ENCODE measurements around the gene KLHDC3. TPM values are rescaled to one million over a fixed set of nuclear protein-coding genes. Genes with fewer than 3 reads are reported as not detected.

The KLHDC3 gene
- total RNA-seq, 1 donor from 2014 or later = 104 TPM

DNA sequence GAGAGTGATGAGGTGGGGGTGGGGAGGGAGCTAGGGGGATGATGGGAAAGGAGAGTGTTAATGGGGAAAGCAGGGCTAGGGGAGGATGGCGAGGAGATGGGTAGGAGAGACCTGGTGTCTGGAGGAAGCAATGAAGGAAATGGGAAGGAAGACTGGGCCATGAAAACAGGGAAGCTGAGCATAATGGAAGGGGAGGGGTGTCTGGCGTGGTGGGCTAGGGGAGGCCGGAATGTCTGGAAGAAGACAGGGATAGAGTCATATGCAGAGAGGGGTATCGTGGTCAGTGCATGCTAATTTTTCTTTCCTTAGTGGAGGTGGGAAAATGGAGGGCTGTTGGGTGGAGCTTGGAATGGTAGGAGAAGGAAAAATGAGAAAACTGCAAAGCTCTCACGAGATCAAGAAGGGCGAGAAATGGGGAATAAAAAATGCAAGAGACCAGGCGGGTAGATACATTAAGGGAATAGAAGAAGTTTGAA lies 423 bp downstream of the KLHDC3 start:
- H3K4me1 Mint-ChIP-seq (ENCODE audit: unreplicated experiment) = peaks cover 26% of the 10 kb centered on the region
- peak overlapping the region; percentile 98 for H3K4me3 Mint-ChIP-seq
- TF ChIP-seq, protein P1, sequence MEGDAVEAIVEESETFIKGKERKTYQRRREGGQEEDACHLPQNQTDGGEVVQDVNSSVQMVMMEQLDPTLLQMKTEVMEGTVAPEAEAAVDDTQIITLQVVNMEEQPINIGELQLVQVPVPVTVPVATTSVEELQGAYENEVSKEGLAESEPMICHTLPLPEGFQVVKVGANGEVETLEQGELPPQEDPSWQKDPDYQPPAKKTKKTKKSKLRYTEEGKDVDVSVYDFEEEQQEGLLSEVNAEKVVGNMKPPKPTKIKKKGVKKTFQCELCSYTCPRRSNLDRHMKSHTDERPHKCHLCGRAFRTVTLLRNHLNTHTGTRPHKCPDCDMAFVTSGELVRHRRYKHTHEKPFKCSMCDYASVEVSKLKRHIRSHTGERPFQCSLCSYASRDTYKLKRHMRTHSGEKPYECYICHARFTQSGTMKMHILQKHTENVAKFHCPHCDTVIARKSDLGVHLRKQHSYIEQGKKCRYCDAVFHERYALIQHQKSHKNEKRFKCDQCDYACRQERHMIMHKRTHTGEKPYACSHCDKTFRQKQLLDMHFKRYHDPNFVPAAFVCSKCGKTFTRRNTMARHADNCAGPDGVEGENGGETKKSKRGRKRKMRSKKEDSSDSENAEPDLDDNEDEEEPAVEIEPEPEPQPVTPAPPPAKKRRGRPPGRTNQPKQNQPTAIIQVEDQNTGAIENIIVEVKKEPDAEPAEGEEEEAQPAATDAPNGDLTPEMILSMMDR (conservative IDR thresholded peaks at IDR 0.05) = no peak
- H3K27me3 Mint-ChIP-seq = no peaks in the 10 kb centered on the region
- H3K36me3 Mint-ChIP-seq = peaks cover 11% of the 10 kb centered on the region
- H3K9me3 Mint-ChIP-seq = no peaks in the 10 kb centered on the region
- peak overlapping the region; percentile 92 for H3K27ac Mint-ChIP-seq
- no peak for DNase-seq (ENCODE audit: extremely low spot score, unreplicated experiment)

DNA sequence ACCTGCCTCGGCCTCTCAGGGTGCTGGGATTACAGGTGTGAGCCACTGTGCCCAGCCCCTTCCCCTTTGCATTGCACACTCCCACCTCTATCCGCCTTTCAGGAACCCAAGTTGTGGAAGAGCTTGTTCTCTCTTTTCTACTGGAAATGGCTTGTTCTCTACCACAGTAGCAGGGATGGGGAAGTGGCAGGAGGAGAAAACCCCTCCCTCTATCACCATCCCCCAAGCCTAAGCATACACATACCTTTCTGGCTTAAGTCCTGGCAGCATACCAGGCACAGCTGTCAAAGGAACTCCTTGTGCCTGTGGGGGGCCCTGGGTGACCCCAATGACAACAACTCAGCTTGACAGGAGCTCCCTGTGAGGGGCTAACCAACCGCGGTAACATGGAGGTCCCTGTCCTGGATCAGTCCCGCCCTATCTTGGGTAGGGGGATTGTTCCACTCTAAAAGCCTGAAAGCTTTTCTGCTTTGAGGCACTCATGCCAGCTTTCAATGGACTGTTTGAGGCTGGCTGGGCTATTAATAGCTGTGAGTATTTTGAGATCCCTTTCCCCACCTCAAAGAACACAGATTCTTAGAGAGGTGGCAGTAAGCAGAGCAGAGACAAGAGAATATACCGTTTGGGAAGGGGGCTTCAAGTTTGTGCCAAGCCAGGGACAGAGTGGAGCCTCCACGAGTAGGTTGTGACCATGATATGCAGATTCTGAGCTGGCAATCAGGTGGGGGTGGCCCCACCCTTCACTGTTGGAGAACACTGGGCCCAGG lies 2.3 kb downstream of the KLHDC3 start:
- Mint-ChIP-seq H3K9me3 (no peaks in the 10 kb centered on the region), H3K36me3 (peaks cover 16% of the 10 kb centered on the region), H3K27ac (peak overlapping the region; percentile 36), H3K27me3 (no peaks in the 10 kb centered on the region), H3K4me3 (peak overlapping the region; percentile 76), H3K4me1 (ENCODE audit: unreplicated experiment) (peaks cover 30% of the 10 kb centered on the region)
- no peak for DNase-seq (ENCODE audit: extremely low spot score, unreplicated experiment)
- TF ChIP-seq, protein P1 (conservative IDR thresholded peaks at IDR 0.05) = no peak

DNA sequence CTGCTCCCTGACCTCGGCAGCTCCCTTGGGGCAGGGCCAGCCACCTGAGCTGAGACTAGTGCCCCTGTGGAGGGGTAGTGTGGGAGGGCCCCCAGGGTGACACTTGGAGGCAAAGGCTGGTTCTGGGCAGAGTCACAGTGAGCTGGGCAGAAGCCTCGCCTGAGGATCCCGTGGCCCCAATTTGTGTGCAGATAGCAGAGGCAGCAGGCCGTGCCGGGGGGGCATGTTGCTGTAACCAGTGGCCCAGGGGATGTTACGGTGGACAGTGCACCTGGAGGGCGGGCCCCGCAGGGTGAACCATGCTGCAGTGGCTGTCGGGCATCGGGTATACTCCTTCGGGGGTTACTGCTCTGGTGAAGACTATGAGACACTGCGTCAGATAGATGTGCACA lies 2.9 kb downstream of the KLHDC3 start:
- no peak for DNase-seq (ENCODE audit: extremely low spot score, unreplicated experiment)
- Mint-ChIP-seq H3K9me3 (no peaks in the 10 kb centered on the region), H3K4me1 (ENCODE audit: unreplicated experiment) (peaks cover 30% of the 10 kb centered on the region), H3K4me3 (no peak overlapping the region), H3K27ac (no peak overlapping the region), H3K27me3 (no peaks in the 10 kb centered on the region), H3K36me3 (peaks cover 16% of the 10 kb centered on the region)
- TF ChIP-seq, protein P1 (conservative IDR thresholded peaks at IDR 0.05) = no peak

DNA sequence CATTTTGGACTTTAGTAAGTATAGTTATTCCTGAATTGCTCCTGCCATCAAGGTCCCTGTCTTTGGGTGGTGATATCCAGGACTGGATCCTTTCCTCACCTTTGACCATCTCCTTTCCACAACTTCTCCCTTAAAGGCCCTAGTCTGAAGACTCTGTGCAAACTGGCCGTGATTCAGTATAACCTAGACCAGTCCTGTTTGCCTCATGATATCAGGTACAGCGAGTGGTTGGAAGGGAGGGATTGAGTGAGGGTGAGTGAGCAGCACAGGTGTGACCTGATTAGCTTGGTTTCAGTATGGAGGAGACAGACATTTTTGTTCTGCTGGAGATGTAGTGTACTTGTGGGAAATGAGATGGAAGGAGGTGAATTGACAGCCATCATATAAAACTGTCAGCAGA lies 5.1 kb downstream of the KLHDC3 start:
- Mint-ChIP-seq H3K9me3 (no peaks in the 10 kb centered on the region), H3K27ac (no peak overlapping the region), H3K27me3 (no peaks in the 10 kb centered on the region), H3K36me3 (peaks cover 15% of the 10 kb centered on the region), H3K4me1 (ENCODE audit: unreplicated experiment) (peaks cover 20% of the 10 kb centered on the region), H3K4me3 (peak overlapping the region; percentile 63)
- TF ChIP-seq, protein P1 (conservative IDR thresholded peaks at IDR 0.05) = no peak
- DNase-seq (ENCODE audit: extremely low spot score, unreplicated experiment) = no peak

DNA sequence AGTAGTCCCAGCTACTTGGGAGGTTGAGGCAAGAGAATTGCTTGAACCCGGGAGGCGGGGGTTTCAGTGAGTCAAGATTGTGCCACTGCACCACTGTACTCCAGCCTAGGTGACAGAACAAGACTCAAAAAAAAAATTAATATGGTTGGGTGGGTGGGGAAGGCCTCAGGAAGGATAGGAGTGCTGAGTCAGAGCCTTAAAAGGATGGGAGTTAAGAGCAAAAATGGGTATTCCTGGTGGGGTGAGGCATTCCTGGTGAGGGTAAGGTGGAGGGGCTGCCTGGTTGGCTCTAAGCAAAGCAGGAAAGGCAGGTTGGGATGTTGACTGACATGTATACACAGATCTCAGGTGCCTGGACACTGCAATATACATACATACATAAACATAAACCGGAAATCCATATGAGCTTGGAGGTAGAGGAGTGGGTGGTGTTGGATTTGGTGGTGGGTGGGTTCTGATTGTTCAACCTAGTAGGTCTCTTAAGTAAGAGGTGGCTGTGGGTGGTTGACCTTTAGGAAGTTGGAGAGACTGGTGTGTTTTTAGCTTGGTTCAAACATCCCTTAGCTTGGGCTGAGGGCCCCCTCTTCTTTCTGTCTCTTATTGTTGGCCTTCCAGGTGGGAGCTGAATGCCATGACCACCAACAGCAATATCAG lies 6.1 kb downstream of the KLHDC3 start:
- Mint-ChIP-seq H3K27me3 (no peaks in the 10 kb centered on the region), H3K9me3 (no peaks in the 10 kb centered on the region), H3K4me1 (ENCODE audit: unreplicated experiment) (peaks cover 15% of the 10 kb centered on the region), H3K4me3 (peak overlapping the region; percentile 81), H3K36me3 (peaks cover 23% of the 10 kb centered on the region), H3K27ac (peak overlapping the region; percentile 80)
- TF ChIP-seq, protein P1 (conservative IDR thresholded peaks at IDR 0.05) = no peak
- DNase-seq (ENCODE audit: extremely low spot score, unreplicated experiment) = no peak
